HL-60 (cell line): ENCODE results near the gene MAP3K14.

Experiments
- CTCF ChIP-seq: IDR thresholded peaks from one replicate; pipeline ENCODE4 v1.5.1; 2011; ENCODE audit warnings: low read length, control low read depth, inconsistent platforms; ENCODE audit not compliant: insufficient read depth
- GABPA ChIP-seq: IDR thresholded peaks from 2 replicates; pipeline ENCODE4 v1.6.1; 2012; ENCODE audit warnings: low read depth
- POLR2AphosphoS5 ChIP-seq: IDR thresholded peaks from 2 replicates; pipeline ENCODE4 v1.6.1; 2012; ENCODE audit warnings: low read depth
- REST ChIP-seq: IDR thresholded peaks from 2 replicates; pipeline ENCODE4 v1.6.1; 2012; ENCODE audit warnings: low read depth; ENCODE audit not compliant: insufficient replicate concordance
- SPI1 ChIP-seq: IDR thresholded peaks from 2 replicates; pipeline ENCODE4 v1.6.1; 2012; ENCODE audit warnings: low read depth, mild to moderate bottlenecking, borderline replicate concordance

GRCh38 chr17:45292696-45293412 lies 24.0 kb downstream of the MAP3K14 start:
- TF ChIP-seq CTCF (no peak), POLR2AphosphoS5 (no peak), GABPA (no peak), REST (peak; percentile 54), SPI1 (no peak)
